ENCODE data around the gene SLC37A1.
"Not testable (repeated sequence)": the region's sequence is repeated elsewhere in the genome, so short reads cannot be mapped to it uniquely, and the experiment has no call there.

The SLC37A1 gene

GRCh38 chr21:42612390-42612789, 98.7 kb downstream of the SLC37A1 start:
- in situ Hi-C loops (cut with HindIII; ENCODE audit: low sequenced_read_pairs), result no loop called here

GRCh38 chr21:42613756-42614155, 100.1 kb downstream of the SLC37A1 start:
- in situ Hi-C loops (cut with HindIII; ENCODE audit: low sequenced_read_pairs), result no loop called here

DNA sequence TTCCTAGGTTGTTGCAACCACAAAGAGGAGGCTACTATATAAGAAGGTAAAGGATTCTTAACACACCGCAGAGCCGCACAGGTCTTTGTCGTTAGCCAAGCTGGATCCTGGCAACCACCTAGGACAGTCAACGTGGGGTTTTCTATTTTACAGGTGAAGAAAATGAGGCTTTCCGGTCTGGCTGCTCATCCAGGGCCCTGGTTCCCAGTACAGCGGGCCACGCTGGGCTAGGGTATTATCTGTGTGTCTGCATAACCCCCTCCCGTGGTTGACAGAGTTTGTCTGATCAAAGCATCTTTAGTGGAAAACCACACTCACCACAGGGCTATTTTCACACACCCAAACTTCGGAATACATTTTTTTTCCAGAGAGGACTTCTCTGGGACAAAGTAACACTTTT, 100.7 kb downstream of the SLC37A1 start:
- in situ Hi-C loops (cut with HindIII; ENCODE audit: low sequenced_read_pairs), result no loop called here

DNA sequence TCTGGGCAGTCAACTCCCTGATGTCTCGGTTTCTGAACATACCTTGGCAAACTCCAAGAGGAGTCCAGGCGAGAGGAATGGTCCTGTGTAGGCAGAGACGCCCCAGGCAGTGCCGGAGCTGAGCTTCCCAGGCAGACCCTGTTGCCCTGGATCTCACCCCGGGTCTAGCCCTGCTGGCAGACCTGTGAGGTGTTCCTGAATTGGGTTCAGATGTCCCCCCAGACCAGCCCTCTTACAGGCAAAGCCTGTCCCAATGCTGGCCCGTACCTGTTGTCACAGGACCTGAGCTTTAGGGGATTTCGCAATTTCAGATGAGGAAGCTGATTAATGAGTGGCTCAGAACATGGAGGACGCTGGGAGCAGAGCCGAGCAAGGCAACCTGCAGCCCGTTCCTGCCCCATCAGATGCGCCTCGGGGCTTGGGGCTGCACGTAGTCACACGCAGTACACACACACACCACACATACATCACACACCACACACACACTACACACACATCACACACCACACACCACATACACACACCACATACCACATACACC, 101.2 kb downstream of the SLC37A1 start:
- in situ Hi-C loops (cut with HindIII; ENCODE audit: low sequenced_read_pairs), result no loop called here

DNA sequence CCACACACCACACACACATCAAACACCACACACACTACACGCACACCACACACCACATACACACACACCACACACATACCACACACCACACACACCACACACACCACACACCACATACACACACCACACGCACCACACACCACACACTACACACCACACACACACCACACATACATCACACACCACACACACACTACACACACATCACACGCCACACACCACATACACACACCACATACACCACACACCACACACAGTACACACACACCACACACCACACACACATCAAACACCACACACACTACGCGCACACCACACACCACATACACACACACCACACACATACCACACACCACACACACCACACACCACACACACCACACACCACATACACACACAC, 101.7 kb downstream of the SLC37A1 start:
- in situ Hi-C loops (cut with HindIII; ENCODE audit: low sequenced_read_pairs), result not testable (repeated sequence)

DNA sequence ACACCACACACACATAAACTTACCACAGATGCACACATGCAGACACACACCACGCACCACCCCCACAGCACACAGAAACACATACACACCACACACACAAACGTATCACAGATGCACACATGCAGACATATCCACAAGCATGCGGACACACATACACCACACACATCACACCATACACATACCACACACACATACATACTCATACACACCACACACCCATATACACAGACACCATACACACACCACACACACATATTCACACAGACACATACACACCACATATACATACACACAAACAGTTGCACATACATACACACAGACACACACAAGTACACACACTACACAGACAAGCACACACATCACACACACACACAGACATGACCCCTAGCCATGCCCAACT, 102.3 kb downstream of the SLC37A1 start:
- in situ Hi-C loops (cut with HindIII; ENCODE audit: low sequenced_read_pairs), result no loop called here

- in situ Hi-C loops (cut with HindIII; ENCODE audit: low sequenced_read_pairs), result no loop called here
Observed at GRCh38 chr21:42616446-42616845, 102.8 kb downstream of the SLC37A1 start.

DNA sequence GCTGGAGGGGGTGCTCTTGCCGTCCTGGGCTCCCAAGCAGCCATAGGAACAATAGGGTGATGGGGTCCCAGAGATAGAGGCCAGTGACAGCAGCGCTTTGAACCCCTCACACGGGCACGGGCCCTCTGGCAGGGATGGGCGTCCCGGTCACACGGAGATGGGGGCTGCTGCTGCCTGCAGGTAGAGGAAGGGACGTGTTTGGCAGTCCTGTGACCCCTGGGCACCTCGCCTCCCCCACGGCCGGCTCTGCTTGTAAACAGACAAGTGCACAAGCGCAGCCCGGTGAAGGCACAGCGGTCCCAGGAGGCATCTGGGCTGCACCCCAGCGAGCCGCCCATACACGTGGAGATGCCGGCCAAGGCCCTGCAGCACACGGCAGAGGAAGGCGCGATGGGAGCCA, 103.3 kb downstream of the SLC37A1 start:
- in situ Hi-C loops (cut with HindIII; ENCODE audit: low sequenced_read_pairs), result no loop called here

- in situ Hi-C loops (cut with HindIII; ENCODE audit: low sequenced_read_pairs), result no loop called here
Observed at GRCh38 chr21:42617486-42617885, 103.8 kb downstream of the SLC37A1 start.

- in situ Hi-C loops (cut with HindIII; ENCODE audit: low sequenced_read_pairs), result no loop called here
Observed at GRCh38 chr21:42618707-42619102, 105.1 kb downstream of the SLC37A1 start.

DNA sequence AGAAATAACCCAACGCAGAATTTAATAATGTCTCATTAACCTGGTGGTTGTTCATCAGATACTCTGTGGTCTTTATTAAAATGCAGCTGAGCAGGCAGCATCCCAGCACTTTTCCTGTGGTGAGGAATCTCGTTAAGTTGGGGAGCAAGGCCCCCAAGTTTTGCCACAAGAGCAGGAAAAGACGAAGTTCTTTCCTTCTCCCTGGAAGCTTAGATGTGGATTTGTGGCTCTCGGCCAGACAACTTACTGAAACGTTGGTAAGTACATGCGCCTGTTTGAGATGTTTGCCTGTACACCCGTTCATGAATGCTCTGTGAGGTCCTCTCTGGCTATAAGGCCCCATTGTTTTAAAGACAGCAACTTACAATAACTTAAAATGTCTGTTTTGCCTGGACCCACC, 105.5 kb downstream of the SLC37A1 start:
- in situ Hi-C loops (cut with HindIII; ENCODE audit: low sequenced_read_pairs), result no loop called here

GRCh38 chr21:42619841-42620240, 106.2 kb downstream of the SLC37A1 start:
- in situ Hi-C loops (cut with HindIII; ENCODE audit: low sequenced_read_pairs), result no loop called here

DNA sequence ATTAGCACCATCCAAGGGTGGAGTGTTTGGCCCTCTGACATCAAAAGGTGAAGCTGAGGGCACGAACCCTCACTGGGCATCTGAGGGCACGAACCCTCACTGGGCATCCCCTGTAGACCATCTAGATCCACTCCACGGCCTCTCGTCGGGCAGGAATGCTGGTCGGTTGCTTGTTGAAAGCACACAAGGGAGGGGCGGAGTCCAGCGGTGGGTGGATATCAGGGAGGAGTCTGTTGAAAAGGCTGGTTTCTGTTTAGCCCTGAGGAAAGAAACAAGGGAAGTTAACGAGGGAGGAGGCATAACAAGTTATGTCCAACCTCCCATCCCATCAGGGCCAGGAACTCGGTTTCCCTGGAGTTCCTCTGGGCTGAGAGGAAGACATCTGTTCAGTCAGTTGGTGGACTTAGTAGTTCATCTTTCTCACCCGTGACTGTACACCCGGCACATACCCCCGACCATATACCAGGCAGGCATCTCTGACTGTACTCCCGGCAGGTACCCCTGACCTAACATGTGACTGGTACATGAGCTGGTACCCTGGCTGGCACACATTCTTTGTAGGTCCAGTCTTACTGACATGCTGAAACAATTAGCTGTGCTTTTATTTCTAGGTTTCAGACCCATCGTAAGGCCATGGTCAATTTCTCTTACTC, 107.6 kb downstream of the SLC37A1 start:
- in situ Hi-C loops (cut with HindIII; ENCODE audit: low sequenced_read_pairs), result no loop called here

- in situ Hi-C loops (cut with HindIII; ENCODE audit: low sequenced_read_pairs), result no loop called here
Observed at GRCh38 chr21:42621819-42622177, 108.1 kb downstream of the SLC37A1 start.

DNA sequence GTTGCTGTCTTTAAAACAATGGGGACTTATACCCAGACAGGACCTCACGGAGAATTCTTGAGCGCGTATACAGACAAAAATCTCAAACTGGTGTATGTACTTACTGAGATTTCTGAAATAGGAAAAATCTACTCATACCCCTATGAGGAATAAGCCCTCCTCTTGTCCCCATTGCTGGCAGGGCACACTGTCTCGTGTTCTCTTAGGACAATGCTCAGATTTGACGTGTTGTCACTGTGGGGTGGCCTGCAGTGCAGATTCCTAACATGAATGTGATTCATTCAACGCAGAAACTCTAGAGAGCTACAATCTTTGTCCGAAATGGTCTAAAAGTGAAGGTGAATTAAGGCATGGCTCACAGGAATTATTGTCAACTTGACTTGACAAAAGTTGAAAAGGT, 108.6 kb downstream of the SLC37A1 start:
- in situ Hi-C loops (cut with HindIII; ENCODE audit: low sequenced_read_pairs), result no loop called here

GRCh38 chr21:42623694-42624093, 110.0 kb downstream of the SLC37A1 start:
- in situ Hi-C loops (cut with HindIII; ENCODE audit: low sequenced_read_pairs), result no loop called here

- in situ Hi-C loops (cut with HindIII; ENCODE audit: low sequenced_read_pairs), result no loop called here
Observed at GRCh38 chr21:42624095-42624790, 110.6 kb downstream of the SLC37A1 start.

- in situ Hi-C loops (cut with HindIII; ENCODE audit: low sequenced_read_pairs), result no loop called here
Observed at GRCh38 chr21:42624936-42625335, 111.3 kb downstream of the SLC37A1 start.

- in situ Hi-C loops (cut with HindIII; ENCODE audit: low sequenced_read_pairs), result no loop called here
Observed at GRCh38 chr21:42626171-42626570, 112.5 kb downstream of the SLC37A1 start.

- in situ Hi-C loops (cut with HindIII; ENCODE audit: low sequenced_read_pairs), result no loop called here
Observed at GRCh38 chr21:42627527-42628289, 114.1 kb downstream of the SLC37A1 start.

- in situ Hi-C loops (cut with HindIII; ENCODE audit: low sequenced_read_pairs), result not testable (repeated sequence)
Observed at GRCh38 chr21:42628466-42629061, 114.9 kb downstream of the SLC37A1 start.
